Loucy (cell line): ENCODE measurements around the gene EEFSEC.

ENCODE experiments used
- CTCF ChIP-seq: fragments of 200-600 bp; sonication (generic); conservative IDR thresholded peaks from 2 replicates; pipeline ENCODE4 v1.5.1; 2014; ENCODE audit warnings: mild to moderate bottlenecking, antibody characterized with exemption, low read length
- EZH2phosphoT487 ChIP-seq: fragments of 200-600 bp; IDR thresholded peaks from 2 replicates; pipeline ENCODE4 v1.6.1; 2018; ENCODE audit warnings: antibody characterized with exemption, mild to moderate bottlenecking, moderate library complexity, borderline replicate concordance

GRCh38 chr3:128210711-128211110, 57.4 kb downstream of the EEFSEC start:
- TF ChIP-seq CTCF (no peak), EZH2phosphoT487 (no peak)
